GM03348 (cell line): Measurements from ENCODE around the gene ANKS1A.
"Not testable (repeated sequence)": the region's sequence is repeated elsewhere in the genome, so short reads cannot be mapped to it uniquely, and the experiment has no call there.

Source experiments
- DNase-seq: peaks from one replicate; pipeline ENCODE4 v3.0.0; 2012; ENCODE audit warnings: low spot score

Gene ANKS1A

GRCh38 chr6:35085359-35086281 is 196.6 kb downstream of the ANKS1A start:
- no peak for DNase-seq

DNA sequence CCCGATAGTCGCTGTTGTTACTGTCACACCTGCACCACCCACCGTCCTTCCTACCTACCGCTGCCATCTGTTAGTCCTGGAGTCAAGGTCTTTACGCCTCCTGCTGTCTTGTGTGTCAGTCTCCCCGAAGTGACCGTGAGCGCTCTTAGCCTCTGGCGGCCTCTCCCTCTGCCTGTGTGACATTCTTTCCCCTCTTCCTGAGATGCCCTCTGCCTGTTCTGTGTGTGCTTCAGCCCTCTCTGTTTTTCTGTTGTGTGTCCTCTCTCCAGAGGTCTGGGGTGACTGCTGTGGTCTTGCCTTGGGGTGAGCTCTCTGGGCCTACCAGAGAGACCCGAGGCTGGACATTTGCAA is 197.2 kb downstream of the ANKS1A start:
- no peak for DNase-seq

GRCh38 chr6:35086636-35087360 is 197.7 kb downstream of the ANKS1A start:
- no peak for DNase-seq

GRCh38 chr6:35087361-35088280 is 198.6 kb downstream of the ANKS1A start:
- no peak for DNase-seq

DNA sequence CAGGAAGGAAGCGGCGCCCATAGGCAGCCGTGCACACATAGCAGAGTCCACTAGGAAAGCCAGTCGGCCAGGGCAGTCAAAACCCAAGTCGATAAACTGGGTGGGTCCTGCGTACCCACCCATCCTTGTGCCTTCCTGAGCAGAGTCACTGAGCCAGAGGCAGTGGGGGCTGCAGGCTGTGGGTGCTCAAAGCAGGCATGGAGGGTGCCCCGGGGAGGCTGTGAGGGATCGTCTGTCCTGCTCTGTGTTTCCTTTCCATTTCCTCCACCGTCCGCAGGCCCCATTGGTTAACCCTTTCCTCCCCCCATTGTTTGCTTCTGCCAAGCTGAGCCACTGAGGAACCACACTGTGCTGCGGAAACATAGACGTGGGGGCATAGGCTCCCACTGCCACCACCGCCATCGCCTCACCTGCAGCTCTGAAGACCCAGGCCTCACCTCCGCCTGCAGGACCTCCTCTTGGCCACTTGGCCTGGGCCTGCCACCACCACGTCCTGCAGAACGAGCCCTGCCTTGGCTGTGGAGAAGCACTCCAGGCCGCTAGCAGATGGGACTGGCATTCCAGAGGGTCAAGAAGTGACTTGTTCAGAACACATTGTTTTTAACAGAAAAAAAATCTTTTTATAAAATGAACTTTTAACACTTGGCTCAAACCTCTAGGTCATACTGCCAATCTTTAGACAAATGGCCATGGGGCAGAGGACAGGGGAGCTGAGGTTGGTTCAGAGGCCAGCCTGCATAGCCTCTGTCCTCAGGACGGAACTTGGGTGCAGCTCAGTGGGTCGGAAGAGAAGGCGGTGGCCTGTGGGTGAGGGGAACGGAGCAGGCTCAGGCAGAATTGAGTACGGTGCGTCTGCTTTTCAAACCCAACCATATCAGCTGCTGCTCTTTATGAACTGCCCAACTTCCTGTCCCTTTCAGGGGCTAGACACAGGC is 199.5 kb downstream of the ANKS1A start:
- DNase-seq: no peak

DNA sequence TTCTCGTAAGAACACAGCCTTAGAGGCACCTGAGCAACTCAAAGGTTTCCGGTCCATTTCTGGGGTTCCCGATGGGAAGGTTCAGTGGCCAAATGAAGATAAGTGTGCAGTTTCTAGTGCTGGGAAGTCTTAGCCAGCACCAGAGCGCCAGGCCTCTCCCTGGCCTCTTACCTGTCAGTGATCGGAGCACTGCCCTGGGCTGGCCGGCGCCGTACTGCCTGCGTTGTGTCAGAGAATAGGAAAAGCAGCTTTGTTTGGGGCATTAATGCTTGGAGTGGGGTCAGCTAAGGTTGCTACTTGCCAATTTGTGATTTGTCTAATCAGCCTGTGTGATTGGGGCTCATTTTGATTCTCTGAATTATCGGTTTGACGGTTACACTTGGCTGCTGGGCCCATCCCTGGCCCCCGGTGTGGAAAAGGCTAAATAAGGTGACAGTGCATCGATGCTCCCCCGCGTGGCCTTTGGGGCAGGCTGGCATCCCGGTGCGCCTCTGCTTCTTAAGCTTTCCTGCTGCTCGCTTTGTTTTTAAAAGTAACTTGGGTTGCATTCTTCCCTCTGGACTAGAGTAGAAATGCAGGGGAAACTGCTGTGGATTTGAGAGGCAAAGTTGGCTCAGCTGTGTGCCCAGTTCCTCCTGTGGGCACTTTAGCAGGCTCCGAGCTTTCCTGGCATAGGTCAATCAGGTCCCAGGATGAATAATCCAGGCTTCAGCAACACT is 200.3 kb downstream of the ANKS1A start:
- DNase-seq: peak; percentile 2

- DNase-seq: peak; percentile 78
Measured at GRCh38 chr6:35089935-35090505, 201.0 kb downstream of the ANKS1A start.

DNA sequence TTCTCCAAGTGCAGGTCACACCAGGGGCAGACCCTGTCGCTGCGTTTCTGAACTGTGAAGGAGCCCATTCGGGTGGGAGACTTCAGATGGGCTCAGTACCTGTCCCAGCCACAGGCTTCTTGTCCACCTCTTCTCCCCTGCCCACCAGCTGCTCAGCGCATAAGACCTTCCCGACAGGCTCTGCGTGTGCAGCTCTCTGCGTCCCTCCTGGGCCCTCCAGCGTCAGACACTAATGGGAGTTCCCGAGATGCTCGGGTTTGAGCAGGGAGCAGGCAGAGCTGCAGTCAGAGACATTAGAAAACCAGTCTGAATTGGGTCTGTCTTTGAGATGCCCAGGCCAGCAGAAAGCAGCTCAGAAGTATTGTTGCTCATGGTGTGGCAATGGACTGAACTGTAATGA is 201.7 kb downstream of the ANKS1A start:
- peak; percentile 7 for DNase-seq

- peak; percentile 52 for DNase-seq
Measured at GRCh38 chr6:35091346-35092083, 202.5 kb downstream of the ANKS1A start.

- DNase-seq: peak; percentile 87
Measured at GRCh38 chr6:35092362-35093117, 203.5 kb downstream of the ANKS1A start.

- peak; percentile 59 for DNase-seq
Measured at GRCh38 chr6:35093118-35093445, 204.0 kb downstream of the ANKS1A start.

DNA sequence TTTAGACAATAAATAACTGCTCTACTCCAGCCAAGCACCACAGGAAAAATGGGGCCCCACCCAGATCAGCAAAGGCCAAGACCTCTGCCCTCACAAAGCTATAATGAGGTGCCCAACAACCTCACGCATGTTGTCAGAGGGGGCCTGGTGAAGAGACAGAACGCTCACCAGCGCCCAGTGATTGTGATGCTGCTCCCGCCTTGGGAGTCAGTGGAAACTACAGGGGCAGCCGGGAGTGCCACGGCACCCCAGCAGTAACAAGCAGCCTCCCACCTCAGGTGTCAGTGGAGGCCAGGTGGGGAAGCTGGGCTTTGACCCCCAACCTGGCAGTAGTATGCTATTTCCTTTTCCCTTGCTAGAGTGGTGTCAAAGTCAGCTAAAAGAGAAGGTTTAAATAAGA is 204.7 kb downstream of the ANKS1A start:
- no peak for DNase-seq

GRCh38 chr6:35094183-35094582 is 205.1 kb downstream of the ANKS1A start:
- no peak for DNase-seq

DNA sequence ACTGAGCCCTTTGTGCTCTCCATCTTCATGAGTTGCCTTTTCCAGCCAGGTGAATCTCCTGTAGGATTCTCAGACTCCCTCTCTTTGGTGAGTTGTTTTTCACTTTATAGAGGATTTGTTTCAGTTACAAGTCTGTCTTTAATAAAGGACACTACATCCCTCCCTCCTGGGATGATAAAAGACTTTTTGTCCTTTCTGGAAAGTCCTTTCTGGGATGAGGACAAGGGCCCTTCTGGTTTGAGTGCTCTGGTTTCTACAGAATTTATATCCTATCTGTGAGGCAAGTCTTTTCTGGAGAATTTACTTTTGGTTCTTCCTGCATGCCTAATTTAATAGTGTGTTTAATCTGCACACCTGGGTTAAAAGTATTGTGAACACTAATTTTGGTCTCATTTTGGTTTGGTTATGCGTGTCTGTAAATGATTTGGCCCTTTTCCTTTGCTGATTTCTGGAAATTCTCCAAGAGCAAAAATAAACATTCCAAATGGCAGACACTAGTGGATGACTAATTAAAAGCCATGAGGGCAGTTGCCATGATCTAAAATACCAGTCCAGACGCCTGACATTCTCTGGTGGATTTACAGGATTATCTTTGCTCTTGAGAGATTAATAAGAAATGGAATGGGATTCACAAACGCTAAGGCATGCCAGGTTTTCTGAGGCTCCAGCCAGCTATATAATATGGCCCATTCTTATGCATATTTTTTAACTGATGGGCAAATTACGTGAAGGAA is 207.2 kb downstream of the ANKS1A start:
- peak; percentile 75 for DNase-seq

- no peak for DNase-seq
Measured at GRCh38 chr6:35099116-35099515, 210.1 kb downstream of the ANKS1A start.

DNA sequence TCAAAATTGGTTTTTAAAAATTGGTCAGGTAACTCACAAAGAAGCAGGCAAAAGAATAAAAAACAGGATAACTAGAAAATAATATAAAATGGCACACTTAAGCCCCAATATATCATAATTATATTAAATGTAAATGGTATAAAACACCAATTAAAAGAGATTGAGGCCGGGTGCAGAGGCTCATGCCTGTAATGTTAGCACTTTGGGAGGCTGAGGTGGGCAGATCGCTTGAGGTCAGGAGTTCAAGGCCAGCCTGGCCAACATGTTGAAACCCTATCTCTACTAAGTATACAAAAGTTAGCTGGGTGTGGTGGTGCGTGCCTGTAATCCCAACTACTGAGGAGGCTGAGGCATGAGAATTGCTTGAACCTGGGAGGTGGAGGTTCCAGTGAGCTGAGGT is 216.0 kb downstream of the ANKS1A start:
- no peak for DNase-seq

GRCh38 chr6:35106061-35106460 is 217.0 kb downstream of the ANKS1A start:
- not testable (repeated sequence) for DNase-seq

- not testable (repeated sequence) for DNase-seq
Measured at GRCh38 chr6:35107208-35107607, 218.2 kb downstream of the ANKS1A start.
